Measurements from ENCODE around the gene FGF11. TPM values are rescaled to one million over a fixed set of nuclear protein-coding genes. Genes with fewer than 3 reads are reported as not detected.

The FGF11 gene
- total and polyA plus RNA-seq, 2 of the 13 experiments (the other 11 are each of a cell fraction or from before 2014, with no cell fraction given): 0.20 to 7.6 TPM

- no peak for TF ChIP-seq CEBPZ (IDR thresholded peaks at IDR 0.05; ENCODE audit: low read length)
- TF ChIP-seq ZNF512B (CRISPR knock-in tag; IDR thresholded peaks at IDR 0.05; ENCODE audit: borderline replicate concordance): no peak
- TF ChIP-seq ELF4 (CRISPR knock-in tag; IDR thresholded peaks at IDR 0.05; ENCODE audit: borderline replicate concordance): no peak
- TF ChIP-seq ZNF253 (CRISPR knock-in tag; IDR thresholded peaks at IDR 0.05; ENCODE audit: borderline replicate concordance): no peak; the same call in 1 of the 2 replicates
- no peak for TF ChIP-seq ZFP62 (CRISPR knock-in tag; IDR thresholded peaks at IDR 0.05)
- no peak for TF ChIP-seq HOMEZ (CRISPR knock-in tag; IDR thresholded peaks at IDR 0.05; ENCODE audit: low read depth)
- peak; percentile 92 for TF ChIP-seq RBFOX2 (IDR thresholded peaks at IDR 0.05; ENCODE audit: low read depth, low read length)
- no peak for TF ChIP-seq NCOA5 (CRISPR knock-in tag; IDR thresholded peaks at IDR 0.05)
- peak; percentile 62 for TF ChIP-seq GABPA (IDR thresholded peaks at IDR 0.05; ENCODE audit: low read depth, low read length)
- peak; percentile 69 for TF ChIP-seq GABPA (CRISPR knock-in tag; IDR thresholded peaks at IDR 0.05; ENCODE audit: low read depth)
- TF ChIP-seq, protein P1, sequence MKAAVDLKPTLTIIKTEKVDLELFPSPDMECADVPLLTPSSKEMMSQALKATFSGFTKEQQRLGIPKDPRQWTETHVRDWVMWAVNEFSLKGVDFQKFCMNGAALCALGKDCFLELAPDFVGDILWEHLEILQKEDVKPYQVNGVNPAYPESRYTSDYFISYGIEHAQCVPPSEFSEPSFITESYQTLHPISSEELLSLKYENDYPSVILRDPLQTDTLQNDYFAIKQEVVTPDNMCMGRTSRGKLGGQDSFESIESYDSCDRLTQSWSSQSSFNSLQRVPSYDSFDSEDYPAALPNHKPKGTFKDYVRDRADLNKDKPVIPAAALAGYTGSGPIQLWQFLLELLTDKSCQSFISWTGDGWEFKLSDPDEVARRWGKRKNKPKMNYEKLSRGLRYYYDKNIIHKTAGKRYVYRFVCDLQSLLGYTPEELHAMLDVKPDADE (CRISPR knock-in tag; IDR thresholded peaks at IDR 0.05): no peak
- no peak for TF ChIP-seq ARNT (IDR thresholded peaks at IDR 0.05)
- TF ChIP-seq PHF21A (CRISPR knock-in tag; IDR thresholded peaks at IDR 0.05): no peak; the same call in 1 of the 2 replicates
- TF ChIP-seq ZNF556 (CRISPR knock-in tag; IDR thresholded peaks at IDR 0.05; ENCODE audit: borderline replicate concordance): peak; percentile 27; the same call in 1 of the 2 replicates
- no peak; the same call in 1 of the 2 replicates for TF ChIP-seq JDP2 (CRISPR knock-in tag; IDR thresholded peaks at IDR 0.05; ENCODE audit: borderline replicate concordance)
- 0 out of 2 replicates have a peak, but pooled peaks have one; percentile 40 for TF ChIP-seq ZNF841 (CRISPR knock-in tag; IDR thresholded peaks at IDR 0.05; ENCODE audit: borderline replicate concordance)
- TF ChIP-seq, protein P2, sequence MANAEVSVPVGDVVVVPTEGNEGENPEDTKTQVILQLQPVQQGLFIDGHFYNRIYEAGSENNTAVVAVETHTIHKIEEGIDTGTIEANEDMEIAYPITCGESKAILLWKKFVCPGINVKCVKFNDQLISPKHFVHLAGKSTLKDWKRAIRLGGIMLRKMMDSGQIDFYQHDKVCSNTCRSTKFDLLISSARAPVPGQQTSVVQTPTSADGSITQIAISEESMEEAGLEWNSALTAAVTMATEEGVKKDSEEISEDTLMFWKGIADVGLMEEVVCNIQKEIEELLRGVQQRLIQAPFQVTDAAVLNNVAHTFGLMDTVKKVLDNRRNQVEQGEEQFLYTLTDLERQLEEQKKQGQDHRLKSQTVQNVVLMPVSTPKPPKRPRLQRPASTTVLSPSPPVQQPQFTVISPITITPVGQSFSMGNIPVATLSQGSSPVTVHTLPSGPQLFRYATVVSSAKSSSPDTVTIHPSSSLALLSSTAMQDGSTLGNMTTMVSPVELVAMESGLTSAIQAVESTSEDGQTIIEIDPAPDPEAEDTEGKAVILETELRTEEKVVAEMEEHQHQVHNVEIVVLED (CRISPR knock-in tag; IDR thresholded peaks at IDR 0.05; ENCODE audit: borderline replicate concordance): peak; percentile 42; the same call in 1 of the 2 replicates
- TF ChIP-seq ZNF768 (CRISPR knock-in tag; IDR thresholded peaks at IDR 0.05): peak; percentile 62
- TF ChIP-seq ZNF83 (CRISPR knock-in tag; IDR thresholded peaks at IDR 0.05; ENCODE audit: borderline replicate concordance): 0 out of 2 replicates have a peak, but pooled peaks have one; percentile 60
These were observed 44.7 kb upstream of the FGF11 start, which contains the start of gene PLSCR3 (continued) for GRCh38 chr17:7394452-7395191.

All from HepG2 (cell line).